SU-DHL-6 (cell line): ENCODE results near the gene RAMACL.
"Not testable (repeated sequence)": the region's sequence is repeated elsewhere in the genome, so short reads cannot be mapped to it uniquely, and the experiment has no call there.

Source experiments
- H2AFZ ChIP-seq: fragments of 200-600 bp; sonication (generic); 2 replicates; pipeline ENCODE4 v1.6.1; 2014; ENCODE audit warnings: low read depth, mild to moderate bottlenecking, moderate library complexity, mixed read lengths, antibody characterized with exemption, low read length; ENCODE audit not compliant: severe bottlenecking
- H3F3A ChIP-seq: fragments of 200-600 bp; shearing (Covaris generic); 2 replicates; pipeline ENCODE4 v1.6.0; 2016; ENCODE audit warnings: antibody characterized with exemption, mild to moderate bottlenecking; ENCODE audit not compliant: insufficient read depth
- H3K27ac ChIP-seq: fragments of 200-600 bp; sonication (generic); 2 replicates; pipeline ENCODE4 v1.5.1; 2016; ENCODE audit warnings: low read depth, mild to moderate bottlenecking, low read length, moderate library complexity, mixed read lengths
- H3K27me3 ChIP-seq: fragments of 200-600 bp; sonication (generic), shearing (Covaris generic); 2 replicates; pipeline ENCODE4 v1.6.0; 2014; ENCODE audit warnings: mild to moderate bottlenecking, low read length
- H3K36me3 ChIP-seq: fragments of 200-600 bp; sonication (generic); 2 replicates; pipeline ENCODE4 v1.6.1; 2014; ENCODE audit warnings: mild to moderate bottlenecking, low read length, mixed read lengths
- H3K4me2 ChIP-seq: fragments of 300-600, 200-600 bp; shearing (Covaris generic), sonication (generic); 2 replicates; pipeline ENCODE4 v1.6.0; 2014; ENCODE audit warnings: low read length, low read depth, mild to moderate bottlenecking; ENCODE audit not compliant: poor library complexity, severe bottlenecking
- H3K4me3 ChIP-seq: fragments of 200-600 bp; sonication (generic); 2 replicates; pipeline ENCODE4 v1.5.1; 2014; ENCODE audit warnings: antibody characterized with exemption, low read length, mild to moderate bottlenecking, mixed read lengths; ENCODE audit not compliant: insufficient read depth, poor library complexity, severe bottlenecking
- H3K79me2 ChIP-seq: fragments of 200-600 bp; sonication (generic); 2 replicates; pipeline ENCODE4 v1.6.1; 2014; ENCODE audit warnings: mild to moderate bottlenecking, low read length, moderate library complexity; ENCODE audit not compliant: insufficient read depth
- H3K9ac ChIP-seq: fragments of 200-600 bp; sonication (generic); 2 replicates; pipeline ENCODE4 v1.7.0; 2014; ENCODE audit warnings: mild to moderate bottlenecking, low read length
- H3K9me2 ChIP-seq: fragments of 200-600 bp; sonication (generic); replicated peaks from 2 replicates; pipeline ENCODE4 v1.6.1; 2014; ENCODE audit warnings: low read length; ENCODE audit not compliant: insufficient read depth
- H3K9me3 ChIP-seq: fragments of 200-600 bp; sonication (generic); 2 replicates; pipeline ENCODE4 v1.6.1; 2014; ENCODE audit warnings: low read length, mixed read lengths; ENCODE audit not compliant: insufficient read depth
- H4K20me1 ChIP-seq: fragments of 200-600 bp; sonication (generic); 2 replicates; pipeline ENCODE4 v1.6.1; 2014; ENCODE audit warnings: low read depth, mild to moderate bottlenecking, antibody characterized with exemption, low read length, moderate library complexity, mixed read lengths
- CTCF ChIP-seq: fragments of 200-600 bp; sonication (generic); IDR thresholded peaks from one replicate; pipeline ENCODE4 v1.5.1; 2017; ENCODE audit warnings: antibody characterized with exemption, mild to moderate bottlenecking, low read length, moderate library complexity; ENCODE audit not compliant: insufficient read depth, poor library complexity, severe bottlenecking
- EZH2phosphoT487 ChIP-seq: fragments of 200-600 bp; sonication (generic), shearing (Covaris generic); conservative IDR thresholded peaks from 2 replicates; pipeline ENCODE4 v1.6.1; 2018; ENCODE audit warnings: mild to moderate bottlenecking, antibody characterized with exemption, low read length, moderate library complexity, mixed read lengths

The RAMACL gene

GRCh38 chr6:166586424-166587156 lies at the start of gene RAMACL:
Gene RAMACL (minus strand): TSS chr6:166586678. CDS start chr6:166586477, 201 bp downstream.
- Histone ChIP-seq H3K36me3 (no peaks in the 10 kb centered on the region), H3K9me2 (no peaks in the 10 kb centered on the region), H3F3A (0 out of 2 replicates have a peak, but pooled peaks cover 3% of the 10 kb centered on the region), H3K27ac (peak within 1 kb of the TSS; percentile 77), H3K9me3 (no peaks in the 10 kb centered on the region), H3K79me2 (no peaks in the 10 kb centered on the region), H3K27me3 (no peaks in the 10 kb centered on the region), H3K9ac (no peak within 1 kb of the TSS), H3K4me2 (peak within 1 kb of the TSS; percentile 38), H3K4me3 (no peak within 1 kb of the TSS), H2AFZ (peak within 1 kb of the TSS; percentile 14), H4K20me1 (no peaks in the 10 kb centered on the region)
- TF ChIP-seq EZH2phosphoT487, result no peak
- TF ChIP-seq CTCF, result no peak

- Histone ChIP-seq H3K4me3 (no peak overlapping the region), H3K27ac (no peak overlapping the region), H3K4me2 (no peak overlapping the region), H3F3A (no peaks in the 10 kb centered on the region), H3K9ac (no peak overlapping the region), H2AFZ (no peak overlapping the region), H3K36me3 (no peaks in the 10 kb centered on the region), H3K9me2 (no peaks in the 10 kb centered on the region), H3K27me3 (no peaks in the 10 kb centered on the region), H3K79me2 (no peaks in the 10 kb centered on the region), H3K9me3 (no peaks in the 10 kb centered on the region), H4K20me1 (no peaks in the 10 kb centered on the region)
- TF ChIP-seq EZH2phosphoT487, result no peak
- TF ChIP-seq CTCF, result no peak
Observed at GRCh38 chr6:166635013-166635970, 48.8 kb upstream of the RAMACL start.

GRCh38 chr6:166634581-166634980 lies 48.1 kb upstream of the RAMACL start:
- not testable (repeated sequence) for H3K36me3 ChIP-seq, H3K27me3 ChIP-seq, H3K4me2 ChIP-seq, H4K20me1 ChIP-seq, H3K27ac ChIP-seq, H3K9me3 ChIP-seq, H3K9ac ChIP-seq, H3K9me2 ChIP-seq, H3F3A ChIP-seq, H3K79me2 ChIP-seq, H3K4me3 ChIP-seq, H2AFZ ChIP-seq
